ENCODE data around the gene ASF1B. TPM values are rescaled to one million over a fixed set of nuclear protein-coding genes. Genes with fewer than 3 reads are reported as not detected.

The ASF1B gene
- total RNA-seq, 1 donor from 2014 or later: 27.4 TPM

GRCh38 chr19:14091813-14092462 is 44.5 kb downstream of the ASF1B start:
- no peaks in the 10 kb centered on the region for H3K9me3 Mint-ChIP-seq
- peaks cover 20% of the 10 kb centered on the region for H3K36me3 Mint-ChIP-seq
- no peak for TF ChIP-seq CTCF (conservative IDR thresholded peaks at IDR 0.05)
- H3K27ac Mint-ChIP-seq: peak overlapping the region; percentile 92
- DNase-seq (ENCODE audit: extremely low spot score, unreplicated experiment): no peak
- H3K4me3 Mint-ChIP-seq: peak overlapping the region; percentile 100
- H3K4me1 Mint-ChIP-seq (ENCODE audit: unreplicated experiment): peaks cover 12% of the 10 kb centered on the region
- H3K27me3 Mint-ChIP-seq: no peaks in the 10 kb centered on the region

- Mint-ChIP-seq H3K4me3 (peak overlapping the region; percentile 100), H3K36me3 (peaks cover 16% of the 10 kb centered on the region), H3K4me1 (ENCODE audit: unreplicated experiment) (peaks cover 12% of the 10 kb centered on the region), H3K27me3 (no peaks in the 10 kb centered on the region), H3K27ac (peak overlapping the region; percentile 92), H3K9me3 (no peaks in the 10 kb centered on the region)
- TF ChIP-seq CTCF (conservative IDR thresholded peaks at IDR 0.05): peak; percentile 57
- no peak for DNase-seq (ENCODE audit: extremely low spot score, unreplicated experiment)
Measured at GRCh38 chr19:14091081-14091812, 45.1 kb downstream of the ASF1B start.

GRCh38 chr19:14090509-14091080 is 45.8 kb downstream of the ASF1B start, which contains the start of gene SAMD1:
Gene SAMD1 (minus strand): TSS chr19:14090751.
- H3K9me3 Mint-ChIP-seq: no peaks in the 10 kb centered on the region
- H3K4me3 Mint-ChIP-seq: peak within 1 kb of the TSS; percentile 100
- no peaks in the 10 kb centered on the region for H3K27me3 Mint-ChIP-seq
- peaks cover 16% of the 10 kb centered on the region for H3K36me3 Mint-ChIP-seq
- peaks cover 12% of the 10 kb centered on the region for H3K4me1 Mint-ChIP-seq (ENCODE audit: unreplicated experiment)
- H3K27ac Mint-ChIP-seq: peak within 1 kb of the TSS; percentile 92
- TF ChIP-seq CTCF (conservative IDR thresholded peaks at IDR 0.05): no peak
- DNase-seq (ENCODE audit: extremely low spot score, unreplicated experiment): peak; percentile 86

- peak; percentile 9 for TF ChIP-seq CTCF (conservative IDR thresholded peaks at IDR 0.05)
- peaks cover 12% of the 10 kb centered on the region for H3K4me1 Mint-ChIP-seq (ENCODE audit: unreplicated experiment)
- peak overlapping the region; percentile 72 for H3K27ac Mint-ChIP-seq
- no peaks in the 10 kb centered on the region for H3K27me3 Mint-ChIP-seq
- no peaks in the 10 kb centered on the region for H3K9me3 Mint-ChIP-seq
- DNase-seq (ENCODE audit: extremely low spot score, unreplicated experiment): no peak
- H3K4me3 Mint-ChIP-seq: peak overlapping the region; percentile 86
- peaks cover 16% of the 10 kb centered on the region for H3K36me3 Mint-ChIP-seq
Measured at GRCh38 chr19:14089662-14090508, 46.5 kb downstream of the ASF1B start.

GRCh38 chr19:14089412-14089661 is 47.1 kb downstream of the ASF1B start:
- Mint-ChIP-seq H3K36me3 (peaks cover 11% of the 10 kb centered on the region), H3K4me1 (ENCODE audit: unreplicated experiment) (peaks cover 12% of the 10 kb centered on the region), H3K27ac (peak overlapping the region; percentile 72), H3K4me3 (peak overlapping the region; percentile 83), H3K9me3 (no peaks in the 10 kb centered on the region), H3K27me3 (no peaks in the 10 kb centered on the region)
- DNase-seq (ENCODE audit: extremely low spot score, unreplicated experiment): no peak
- peak; percentile 50 for TF ChIP-seq CTCF (conservative IDR thresholded peaks at IDR 0.05)
